A549 treated with Mapracorat at 1 μM for 4 hours (cell line): ENCODE results near the gene LRRC19. TPM values are rescaled to one million over a fixed set of nuclear protein-coding genes. Genes with fewer than 3 reads are reported as not detected.

ENCODE experiments used
- total RNA-seq: library from RNA; stranded (reverse); fragments of 200-300 nt; extraction: Qiagen RNA extraction; gene quantifications from 5 replicates; pipeline ENCODE4 v1.2.3, GENCODE V29; 2022

Gene LRRC19, protein sequence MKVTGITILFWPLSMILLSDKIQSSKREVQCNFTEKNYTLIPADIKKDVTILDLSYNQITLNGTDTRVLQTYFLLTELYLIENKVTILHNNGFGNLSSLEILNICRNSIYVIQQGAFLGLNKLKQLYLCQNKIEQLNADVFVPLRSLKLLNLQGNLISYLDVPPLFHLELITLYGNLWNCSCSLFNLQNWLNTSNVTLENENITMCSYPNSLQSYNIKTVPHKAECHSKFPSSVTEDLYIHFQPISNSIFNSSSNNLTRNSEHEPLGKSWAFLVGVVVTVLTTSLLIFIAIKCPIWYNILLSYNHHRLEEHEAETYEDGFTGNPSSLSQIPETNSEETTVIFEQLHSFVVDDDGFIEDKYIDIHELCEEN
- total RNA-seq: not detected in 5 replicates

DNA sequence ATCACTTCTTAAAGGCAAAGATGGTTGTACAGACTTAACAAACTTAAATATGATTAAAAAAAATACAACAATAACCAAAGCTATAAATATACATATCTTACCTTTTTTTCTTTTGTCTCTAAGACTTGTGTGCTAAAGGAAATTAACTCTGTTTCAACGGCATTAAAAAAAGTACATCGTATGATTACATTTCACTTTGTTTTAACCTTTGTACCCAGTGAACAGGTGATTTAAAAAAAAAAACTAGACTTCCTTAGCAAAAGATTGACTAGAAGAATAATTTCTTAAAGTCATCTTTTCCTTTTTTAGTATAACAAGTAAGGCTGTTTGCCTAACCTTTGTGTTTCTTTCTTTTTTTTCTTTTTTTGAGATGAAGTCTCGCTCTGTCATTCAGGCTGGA lies at the start of gene LRRC19:
LRRC19 (minus strand) TSS at position 182 of the 400 bp plus-strand sequence. CDS start 5,978 bp downstream, outside the sequence.

GRCh38 chr9:26955921-26956859 lies 49.3 kb downstream of the LRRC19 start, which contains the start of gene IFT74:
TSS of gene IFT74 (plus strand) at chr9:26956412. CDS start at chr9:26961968, 5,556 bp downstream.

DNA sequence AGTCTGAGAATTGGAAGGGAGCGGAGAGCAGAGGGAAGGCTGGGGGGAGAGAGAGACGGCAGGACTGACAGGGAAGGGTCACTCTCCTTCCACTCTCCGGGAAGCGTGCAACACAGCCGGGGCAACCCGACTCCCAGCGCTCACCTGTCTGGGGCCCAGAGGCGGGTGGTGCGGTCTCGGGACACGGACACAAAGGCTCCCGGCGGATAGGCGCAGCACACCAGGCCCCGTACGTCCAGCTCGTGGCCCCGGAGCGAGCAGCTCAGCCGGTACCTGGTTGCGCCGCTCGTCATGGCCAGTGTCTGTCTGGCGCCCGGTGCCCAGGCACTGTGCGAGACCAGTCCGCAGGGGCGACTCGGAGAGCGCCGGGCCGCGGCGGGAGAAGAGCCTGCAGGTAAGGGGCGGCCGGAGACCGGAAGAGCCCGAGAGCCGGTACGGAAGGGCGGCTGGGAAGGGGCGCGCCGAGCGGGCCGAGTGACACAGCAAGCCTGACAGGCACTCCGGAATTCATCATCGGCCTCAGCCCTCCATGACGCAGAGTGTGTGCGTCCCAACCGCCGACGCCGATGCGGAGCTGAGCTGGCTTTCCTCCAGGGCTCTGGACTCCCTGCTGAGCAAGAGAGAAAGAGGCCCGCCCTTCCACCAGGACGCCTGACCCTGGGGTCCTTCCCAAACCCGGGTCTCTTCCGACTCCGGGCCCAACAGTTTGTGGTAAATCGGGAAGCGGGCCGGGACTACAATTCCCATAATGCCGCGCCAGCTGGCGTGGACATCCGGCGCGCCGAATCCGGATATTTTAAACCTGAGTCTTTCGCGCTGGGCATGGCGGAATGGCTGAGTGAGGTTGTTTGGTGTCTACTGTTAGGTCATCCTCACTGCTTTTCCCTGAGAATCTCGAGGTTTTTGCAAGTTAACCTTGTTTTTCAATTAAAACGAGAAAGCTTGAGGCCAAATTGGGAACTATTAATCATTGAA lies 58.4 kb downstream of the LRRC19 start, which contains the start of gene PLAA:
PLAA (minus strand) TSS at position 490 of the 975 bp plus-strand sequence; CDS start at position 293, 197 bp downstream.

Other genes with a start within 250 kb of the LRRC19 start
- 14.9 to 25.0 TPM (median 17.6 TPM) in 5 replicates for gene CAAP1, start 112.9 kb downstream of the LRRC19 start, total RNA-seq
- gene PLAA, start 58.4 kb downstream of the LRRC19 start, total RNA-seq: 29.0 to 34.8 TPM (median 33.2 TPM) in 5 replicates
- gene IFT74, start 49.3 kb downstream of the LRRC19 start, total RNA-seq: 12.6 to 14.4 TPM (median 13.6 TPM) in 5 replicates
- 0.05 to 0.16 TPM (median 0.13 TPM) in 5 replicates for gene TEK, start 103.6 kb upstream of the LRRC19 start, total RNA-seq